Endothelial cell of umbilical vein (primary cell): Measurements from ENCODE around the gene GRIFIN. TPM values are rescaled to one million over a fixed set of nuclear protein-coding genes. Genes with fewer than 3 reads are reported as not detected.

Experiments
- BruUV-seq: library from RNA; stranded (reverse); fragments of 400-500 nt; replicated peaks from 2 replicates; lab custom pipeline; 2021; lab: Mats Ljungman, UMichigan
- CTCF ChIA-PET: fragments of 300-600, 350-600 bp; sonication (Branson Sonifier 250); formaldehyde crosslinking; loops from one replicate; lab custom pipeline; 2021; ENCODE audit warnings: antibody characterized with exemption, inconsistent platforms; lab: Charles Lee
- POLR2A ChIA-PET: fragments of 300-600, 350-600 bp; sonication (Branson Sonifier 250); formaldehyde crosslinking; loops from one replicate; lab custom pipeline; 2021; ENCODE audit warnings: antibody characterized with exemption, inconsistent platforms; lab: Charles Lee
- DNase-seq: peaks from one replicate; pipeline ENCODE4 v3.0.0-alpha.2; 2011; ENCODE audit warnings: low read depth, low spot score
- FAIRE-seq: peaks from 2 replicates; lab custom pipeline; 2011; peaks lifted over from hg19 to GRCh38; lab: Jason Lieb, UNC
- H2AFZ ChIP-seq: 2 replicates; pipeline ENCODE4 v1.6.0; 2012; ENCODE audit warnings: low read depth, low read length, control low read depth, inconsistent platforms
- H3K27ac ChIP-seq: 2 replicates; pipeline ENCODE4 v1.5.1; 2011; ENCODE audit warnings: low read depth, mild to moderate bottlenecking, control low read depth, low read length, moderate library complexity; ENCODE audit not compliant: insufficient read depth
- H3K27me3 ChIP-seq, 2 experiments: 2 replicates each; pipeline versions ENCODE4 v1.6.0 to v1.6.1; 2011; ENCODE audit warnings: low read length in 2 of 2, mixed read lengths in 1 of 2; ENCODE audit not compliant: control insufficient read depth in 2 of 2, insufficient read depth in 2 of 2
- H3K36me3 ChIP-seq, 2 experiments: 2 replicates in 1 of 2; 3 replicates in 1 of 2; pipeline ENCODE4 v1.5.1; 2011; ENCODE audit warnings: low read length in 2 of 2, mild to moderate bottlenecking in 1 of 2, moderate library complexity in 1 of 2; ENCODE audit not compliant: control insufficient read depth in 2 of 2, insufficient read depth in 2 of 2; ENCODE audit errors: extremely low read depth in 1 of 2
- H3K4me1 ChIP-seq: 3 replicates; pipeline ENCODE4 v1.5.1; 2011; ENCODE audit warnings: mild to moderate bottlenecking, low read length; ENCODE audit not compliant: control insufficient read depth, insufficient read depth; ENCODE audit errors: extremely low read depth
- H3K4me2 ChIP-seq: 2 replicates; pipeline ENCODE4 v1.6.1; 2011; ENCODE audit warnings: low read length, control low read depth, mixed read lengths; ENCODE audit not compliant: insufficient read depth
- H3K4me3 ChIP-seq, 3 experiments: fragments of 200-600 bp in 1 of 3; sonication (generic), shearing (Covaris generic) in 1 of 3; replicated peaks in 1 of 3; 2 replicates each; pipeline ENCODE4 v1.5.1; 2011 to 2016; ENCODE audit warnings: control low read depth in 3 of 3, low read length in 3 of 3, mild to moderate bottlenecking in 2 of 3, inconsistent platforms in 1 of 3, low read depth in 1 of 3, moderate library complexity in 1 of 3; ENCODE audit not compliant: insufficient read depth in 1 of 3
- H3K79me2 ChIP-seq: 2 replicates; pipeline ENCODE4 v1.6.0; 2012; ENCODE audit warnings: low read length, inconsistent platforms; ENCODE audit not compliant: control insufficient read depth, insufficient read depth
- H3K9ac ChIP-seq: replicated peaks from 2 replicates; pipeline ENCODE3; 2011; ENCODE audit warnings: low read length, control low read depth; ENCODE audit not compliant: insufficient read depth; ENCODE audit errors: extremely low read depth
- H3K9me1 ChIP-seq: replicated peaks from 3 replicates; pipeline ENCODE4 v1.6.0; 2011; ENCODE audit warnings: mild to moderate bottlenecking, low read length; ENCODE audit not compliant: control insufficient read depth, insufficient read depth; ENCODE audit errors: extremely low read depth
- H3K9me3 ChIP-seq: replicated peaks from 2 replicates; pipeline ENCODE4 v1.5.1; 2012; ENCODE audit warnings: low read length, inconsistent platforms; ENCODE audit not compliant: control insufficient read depth, insufficient read depth
- H4K20me1 ChIP-seq: replicated peaks from 2 replicates; pipeline ENCODE3; 2011; ENCODE audit warnings: mild to moderate bottlenecking, low read length; ENCODE audit not compliant: control insufficient read depth, insufficient read depth; ENCODE audit errors: extremely low read depth
- EZH2 ChIP-seq: IDR thresholded peaks from 2 replicates; pipeline ENCODE4 v1.6.1; 2012; ENCODE audit warnings: borderline replicate concordance, low read depth, mild to moderate bottlenecking, moderate library complexity, low read length, inconsistent platforms; ENCODE audit not compliant: severe bottlenecking
- FOS ChIP-seq: IDR thresholded peaks from 2 replicates; pipeline ENCODE4 v1.6.1; 2011; ENCODE audit warnings: mild to moderate bottlenecking, low read length, moderate library complexity, borderline replicate concordance; ENCODE audit not compliant: insufficient read depth
- GATA2 ChIP-seq: IDR thresholded peaks from 2 replicates; pipeline ENCODE4 v1.7.0; 2011; ENCODE audit warnings: low read depth, mild to moderate bottlenecking, moderate library complexity, mixed read lengths, low read length; ENCODE audit not compliant: insufficient read length, insufficient read depth
- JUN ChIP-seq: IDR thresholded peaks from 2 replicates; pipeline ENCODE4 v1.6.1; 2011; ENCODE audit warnings: borderline replicate concordance, low read depth; ENCODE audit not compliant: insufficient read length, insufficient read depth
- MYC ChIP-seq: IDR thresholded peaks from one replicate; pipeline ENCODE4 v1.6.1; 2011; ENCODE audit warnings: mild to moderate bottlenecking, low read depth, low read length
- POLR2A ChIP-seq: IDR thresholded peaks from 2 replicates; pipeline ENCODE4 v1.6.1; 2012; ENCODE audit warnings: low read depth, mild to moderate bottlenecking, control low read depth, low read length
- POLR2AphosphoS5 ChIP-seq: IDR thresholded peaks from 2 replicates; pipeline ENCODE4 v1.6.1; 2012; ENCODE audit warnings: low read depth, mild to moderate bottlenecking, control low read depth, low read length, moderate library complexity; ENCODE audit not compliant: insufficient read depth
- dilution Hi-C: fragments of 300-500 bp; cut with MboI; formaldehyde crosslinking; loops from one replicate; pipeline ENCODE4 v1.15.0; 2019; ENCODE audit warnings: low sequenced_read_pairs; ENCODE audit not compliant: extremely low pct_ligation_motif_present
- intact Hi-C: fragments of 100-400 bp; cut with micrococcal nuclease; formaldehyde crosslinking; loops from one replicate; pipeline ENCODE4 v1.10.0; 2022
- polyA plus RNA-seq, 4 experiments: library from polyadenylated mRNA; depleted of rRNA in 3 of 4; stranded (reverse) in 3 of 4; unstranded in 1 of 4; fragments of >200 nt; gene quantifications; 2 replicates each; pipeline versions ENCODE4 v1.2.1 to v1.2.3, GENCODE V29; 2011 to 2012; ENCODE audit warnings: missing spikeins in 1 of 4
- total RNA-seq: library from RNA; stranded (reverse); gene quantifications from 2 replicates; pipeline ENCODE4 v1.2.3, GENCODE V29; 2021
- TF ChIP-seq, protein P1 (sequence below): IDR thresholded peaks from 2 replicates; pipeline ENCODE4 v1.6.1; 2011; ENCODE audit not compliant: insufficient read depth, insufficient read length
- TF ChIP-seq, protein P2 (sequence below), 2 donors: IDR thresholded peaks; 1 replicate in 1 of 2; 2 replicates in 1 of 2; pipeline ENCODE4 v1.5.1; 2011; ENCODE audit warnings: low read length in 2 of 2, mild to moderate bottlenecking in 2 of 2, moderate library complexity in 2 of 2, control low read depth in 1 of 2, inconsistent platforms in 1 of 2, low read depth in 1 of 2; ENCODE audit not compliant: insufficient read depth in 1 of 2; ENCODE audit errors: extremely low read depth in 1 of 2

GRIFIN gene
- total and polyA plus RNA-seq, 2 donors (not counting 3 experiments of a cell fraction or from before 2014, with no cell fraction given) = not detected

DNA sequence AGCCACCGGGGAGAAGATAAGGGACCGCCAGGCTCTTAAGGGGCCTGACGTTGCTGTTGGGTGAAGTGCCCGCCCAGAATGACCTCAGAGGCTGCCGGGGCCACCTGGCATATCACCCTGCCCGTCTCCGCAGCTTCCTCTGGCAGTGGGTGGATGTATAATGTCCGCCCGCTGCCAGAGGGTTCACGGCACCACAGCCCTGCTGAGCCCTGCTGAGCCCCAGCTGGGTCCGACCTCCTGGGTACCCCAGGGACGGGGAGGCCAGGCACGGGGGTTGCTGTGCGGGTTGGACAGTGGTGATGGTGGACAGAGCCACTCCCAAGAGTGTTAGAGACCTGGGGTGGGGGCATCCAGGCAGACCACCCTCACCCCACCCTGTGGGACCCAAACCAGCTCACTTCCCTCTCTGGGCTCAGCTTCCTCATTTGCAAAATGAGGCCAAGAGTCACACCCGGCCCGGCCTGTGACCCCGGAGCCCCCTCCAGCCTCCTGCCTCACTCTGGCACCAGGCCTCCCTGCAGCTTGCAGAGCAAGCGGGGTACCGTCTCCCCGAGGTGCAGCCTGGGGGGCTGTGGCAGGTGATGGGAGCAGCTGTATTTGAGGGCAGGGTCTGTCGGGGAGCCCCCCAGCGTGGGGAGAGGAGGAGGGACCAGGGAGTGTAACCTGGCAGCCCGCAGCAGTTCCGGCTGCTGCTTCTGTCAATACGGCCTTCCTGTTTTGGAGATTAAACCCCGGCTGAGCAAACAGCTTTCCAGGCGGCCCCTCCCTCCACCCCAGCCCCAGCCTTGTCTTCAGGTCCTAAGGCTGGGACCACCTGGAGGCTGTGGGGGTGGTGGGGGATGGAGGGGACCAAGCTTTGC lies 34.9 kb upstream of the GRIFIN start:
- BruUV-seq = no TSS peak
- Histone ChIP-seq H3K36me3 (no peaks in the 10 kb centered on the region), H3K27me3 (no peaks in the 10 kb centered on the region), H3K9ac (no peak overlapping the region), H3K4me3 (no peak overlapping the region), H3K4me2 (peak overlapping the region; percentile 34), H3K9me1 (no peaks in the 10 kb centered on the region), H2AFZ (peak overlapping the region; percentile 67), H3K27ac (peak overlapping the region; percentile 50), H3K9me3 (no peaks in the 10 kb centered on the region), H3K79me2 (no peaks in the 10 kb centered on the region), H4K20me1 (no peaks in the 10 kb centered on the region), H3K4me1 (peaks cover 20% of the 10 kb centered on the region)
- intact Hi-C loops (loop anchor here (1.0 kb wide), 1 partner anchor 8 kb away; the partner anchor contains the start of gene LFNG), dilution Hi-C loops (no loop called here)
- DNase-seq (peak; percentile 50), FAIRE-seq (peak; percentile 86)
- ChIA-PET CTCF (interaction anchor here (0.6 to 1.5 kb wide), 3 partner anchors 33 to 42 kb away, joined by 3 to 4 read pairs (median 3); no protein-coding TSS in a partner anchor), POLR2A (no interaction called here)
- TF ChIP-seq POLR2A (no peak), POLR2AphosphoS5 (peak; percentile 83), FOS (no peak), EZH2 (no peak), JUN (no peak), MYC (no peak), GATA2 (peak; percentile 60)
- TF ChIP-seq, protein P1, sequence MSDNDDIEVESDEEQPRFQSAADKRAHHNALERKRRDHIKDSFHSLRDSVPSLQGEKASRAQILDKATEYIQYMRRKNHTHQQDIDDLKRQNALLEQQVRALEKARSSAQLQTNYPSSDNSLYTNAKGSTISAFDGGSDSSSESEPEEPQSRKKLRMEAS = no peak
- TF ChIP-seq, protein P2, sequence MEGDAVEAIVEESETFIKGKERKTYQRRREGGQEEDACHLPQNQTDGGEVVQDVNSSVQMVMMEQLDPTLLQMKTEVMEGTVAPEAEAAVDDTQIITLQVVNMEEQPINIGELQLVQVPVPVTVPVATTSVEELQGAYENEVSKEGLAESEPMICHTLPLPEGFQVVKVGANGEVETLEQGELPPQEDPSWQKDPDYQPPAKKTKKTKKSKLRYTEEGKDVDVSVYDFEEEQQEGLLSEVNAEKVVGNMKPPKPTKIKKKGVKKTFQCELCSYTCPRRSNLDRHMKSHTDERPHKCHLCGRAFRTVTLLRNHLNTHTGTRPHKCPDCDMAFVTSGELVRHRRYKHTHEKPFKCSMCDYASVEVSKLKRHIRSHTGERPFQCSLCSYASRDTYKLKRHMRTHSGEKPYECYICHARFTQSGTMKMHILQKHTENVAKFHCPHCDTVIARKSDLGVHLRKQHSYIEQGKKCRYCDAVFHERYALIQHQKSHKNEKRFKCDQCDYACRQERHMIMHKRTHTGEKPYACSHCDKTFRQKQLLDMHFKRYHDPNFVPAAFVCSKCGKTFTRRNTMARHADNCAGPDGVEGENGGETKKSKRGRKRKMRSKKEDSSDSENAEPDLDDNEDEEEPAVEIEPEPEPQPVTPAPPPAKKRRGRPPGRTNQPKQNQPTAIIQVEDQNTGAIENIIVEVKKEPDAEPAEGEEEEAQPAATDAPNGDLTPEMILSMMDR (IDR thresholded peaks at IDR 0.05; ENCODE audit: extremely low read depth in 1 of 2, insufficient read depth in 1 of 2, low read depth in 1 of 2, low read length in 2 of 2) = no peak
